HL-60 (cell line): ENCODE results near the gene OR9Q2.

ENCODE experiments used
- CTCF ChIP-seq: IDR thresholded peaks from one replicate; pipeline ENCODE4 v1.5.1; 2011; ENCODE audit warnings: low read length, control low read depth, inconsistent platforms; ENCODE audit not compliant: insufficient read depth
- GABPA ChIP-seq: IDR thresholded peaks from 2 replicates; pipeline ENCODE4 v1.6.1; 2012; ENCODE audit warnings: low read depth
- POLR2AphosphoS5 ChIP-seq: IDR thresholded peaks from 2 replicates; pipeline ENCODE4 v1.6.1; 2012; ENCODE audit warnings: low read depth
- REST ChIP-seq: IDR thresholded peaks from 2 replicates; pipeline ENCODE4 v1.6.1; 2012; ENCODE audit warnings: low read depth; ENCODE audit not compliant: insufficient replicate concordance

GRCh38 chr11:58165504-58166106 lies 23.3 kb upstream of the OR9Q2 start:
- TF ChIP-seq CTCF (no peak), REST (no peak), GABPA (no peak), POLR2AphosphoS5 (no peak)
